Gastroesophageal sphincter (tissue), 3 donors: ENCODE results near the gene LASP1NB.

Source experiments
- CTCF ChIP-seq, 4 experiments: fragments of 200-600 bp in 2 of 4; fragments of 450-650 bp in 2 of 4; sonication (generic) in 1 of 4; IDR thresholded peaks; one replicate each; pipeline ENCODE4 v1.5.1; 2017 to 2019; ENCODE audit warnings: antibody characterized with exemption in 4 of 4, mild to moderate bottlenecking in 2 of 4, moderate library complexity in 2 of 4
- POLR2A ChIP-seq, 2 donors: fragments of 450-650 bp; IDR thresholded peaks; one replicate each; pipeline ENCODE4 v1.6.1; 2017; ENCODE audit warnings: antibody characterized with exemption in 2 of 2, mild to moderate bottlenecking in 2 of 2, moderate library complexity in 1 of 2
- POLR2AphosphoS5 ChIP-seq: sonication (generic); formaldehyde crosslinking; IDR thresholded peaks from one replicate; pipeline ENCODE4 v1.6.1; 2017; ENCODE audit warnings: antibody characterized with exemption

DNA sequence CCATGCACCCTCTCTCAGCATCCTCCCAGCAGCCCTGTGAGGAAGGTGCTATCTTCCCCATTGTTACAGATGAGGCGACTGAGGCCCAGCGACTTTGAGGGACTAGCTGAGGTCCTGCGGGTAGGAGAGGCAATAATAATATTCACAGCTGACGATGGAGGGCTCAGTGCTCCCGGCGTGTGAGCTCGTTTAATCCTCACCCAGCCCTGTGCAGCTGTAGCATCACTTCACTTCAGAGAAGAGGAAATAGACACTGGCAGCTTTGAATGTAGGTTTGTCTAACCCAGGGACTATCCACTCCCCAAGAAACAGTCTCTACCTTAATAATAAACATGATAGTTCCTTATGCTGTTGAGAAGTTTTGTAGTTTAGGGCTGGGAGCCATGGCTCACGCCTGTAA, 34.0 kb upstream of the LASP1NB start:
- TF ChIP-seq POLR2AphosphoS5 (no peak), CTCF (IDR thresholded peaks at IDR 0.05) (no peak), POLR2A (IDR thresholded peaks at IDR 0.05) (no peak)
